Chondrocyte (in vitro differentiated cells): ENCODE results near the gene C2CD4B. TPM values are rescaled to one million over a fixed set of nuclear protein-coding genes. Genes with fewer than 3 reads are reported as not detected.

ENCODE experiments used
- DNase-seq: peaks from one replicate; pipeline ENCODE4 v3.0.0; 2021; ENCODE audit warnings: mixed read lengths, low spot score
- H3K27ac Mint-ChIP-seq: one replicate; pipeline ENCODE4 v1.8.0; 2021; ENCODE audit warnings: mild to moderate bottlenecking, moderate library complexity, mixed read lengths; ENCODE audit not compliant: unreplicated experiment
- H3K27me3 Mint-ChIP-seq: 2 replicates; pipeline ENCODE4 v1.8.0; 2021; ENCODE audit warnings: low read depth, mixed read lengths
- H3K36me3 Mint-ChIP-seq: 2 replicates; pipeline ENCODE4 v1.8.0; 2021; ENCODE audit warnings: low read depth, mixed read lengths
- H3K4me1 Mint-ChIP-seq: 2 replicates; pipeline ENCODE4 v1.8.0; 2021; ENCODE audit warnings: low read depth, mild to moderate bottlenecking, mixed read lengths
- H3K4me3 Mint-ChIP-seq: one replicate; pipeline ENCODE4 v1.8.0; 2021; ENCODE audit warnings: mild to moderate bottlenecking, moderate library complexity, mixed read lengths; ENCODE audit not compliant: unreplicated experiment
- H3K9me3 Mint-ChIP-seq: 2 replicates; pipeline ENCODE4 v1.8.0; 2021; ENCODE audit warnings: low read depth, mixed read lengths
- total RNA-seq: library from RNA; stranded (reverse); gene quantifications from 3 replicates; pipeline ENCODE4 v1.2.1, GENCODE V29; 2021
- TF ChIP-seq, protein P1 (sequence below): fragments of 200-600 bp; sonication (generic); IDR thresholded peaks from 2 replicates; pipeline ENCODE4 v1.5.0; 2021; ENCODE audit warnings: antibody characterized with exemption, mild to moderate bottlenecking, moderate library complexity

Gene C2CD4B
- total RNA-seq, 1 donor from 2014 or later, result 0.17 TPM

GRCh38 chr15:62208884-62209283 is 43.8 kb upstream of the C2CD4B start:
- peaks cover 28% of the 10 kb centered on the region for H3K9me3 Mint-ChIP-seq

DNA sequence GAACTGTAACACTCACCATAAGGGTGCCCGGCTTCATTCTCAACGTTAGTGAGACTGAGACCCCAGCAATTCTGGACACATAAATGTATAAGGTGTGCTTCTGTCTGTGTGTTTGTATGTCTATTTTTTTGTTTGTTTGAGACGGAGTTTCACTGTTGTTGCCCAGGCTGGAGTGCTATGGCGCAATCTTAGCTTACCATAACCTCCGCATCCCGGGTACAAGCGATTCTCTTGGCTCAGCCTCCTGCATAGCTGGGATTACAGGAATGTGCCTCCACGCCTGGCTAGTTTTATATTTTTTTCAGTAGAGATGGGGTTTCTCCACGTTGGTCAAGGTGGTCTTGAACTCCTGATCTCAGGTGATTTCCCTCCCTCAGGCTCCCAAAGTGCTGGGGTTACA is 43.3 kb upstream of the C2CD4B start:
- H3K36me3 Mint-ChIP-seq, result no peaks in the 10 kb centered on the region
- peaks cover 24% of the 10 kb centered on the region for H3K27me3 Mint-ChIP-seq
- no peaks in the 10 kb centered on the region for H3K4me1 Mint-ChIP-seq
- H3K27ac Mint-ChIP-seq, result no peak overlapping the region
- no peak overlapping the region for H3K4me3 Mint-ChIP-seq
- DNase-seq, result no peak
- TF ChIP-seq, protein P1, sequence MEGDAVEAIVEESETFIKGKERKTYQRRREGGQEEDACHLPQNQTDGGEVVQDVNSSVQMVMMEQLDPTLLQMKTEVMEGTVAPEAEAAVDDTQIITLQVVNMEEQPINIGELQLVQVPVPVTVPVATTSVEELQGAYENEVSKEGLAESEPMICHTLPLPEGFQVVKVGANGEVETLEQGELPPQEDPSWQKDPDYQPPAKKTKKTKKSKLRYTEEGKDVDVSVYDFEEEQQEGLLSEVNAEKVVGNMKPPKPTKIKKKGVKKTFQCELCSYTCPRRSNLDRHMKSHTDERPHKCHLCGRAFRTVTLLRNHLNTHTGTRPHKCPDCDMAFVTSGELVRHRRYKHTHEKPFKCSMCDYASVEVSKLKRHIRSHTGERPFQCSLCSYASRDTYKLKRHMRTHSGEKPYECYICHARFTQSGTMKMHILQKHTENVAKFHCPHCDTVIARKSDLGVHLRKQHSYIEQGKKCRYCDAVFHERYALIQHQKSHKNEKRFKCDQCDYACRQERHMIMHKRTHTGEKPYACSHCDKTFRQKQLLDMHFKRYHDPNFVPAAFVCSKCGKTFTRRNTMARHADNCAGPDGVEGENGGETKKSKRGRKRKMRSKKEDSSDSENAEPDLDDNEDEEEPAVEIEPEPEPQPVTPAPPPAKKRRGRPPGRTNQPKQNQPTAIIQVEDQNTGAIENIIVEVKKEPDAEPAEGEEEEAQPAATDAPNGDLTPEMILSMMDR, result no peak
- peaks cover 28% of the 10 kb centered on the region for H3K9me3 Mint-ChIP-seq

More at GRCh38 chr15:62208884-62209283, 43.8 kb upstream of the C2CD4B start:
- Mint-ChIP-seq H3K36me3 (no peaks in the 10 kb centered on the region), H3K27ac (no peak overlapping the region), H3K4me1 (no peaks in the 10 kb centered on the region), H3K27me3 (peaks cover 22% of the 10 kb centered on the region), H3K4me3 (no peak overlapping the region)
- no peak for DNase-seq
- TF ChIP-seq, protein P1, result no peak

DNA sequence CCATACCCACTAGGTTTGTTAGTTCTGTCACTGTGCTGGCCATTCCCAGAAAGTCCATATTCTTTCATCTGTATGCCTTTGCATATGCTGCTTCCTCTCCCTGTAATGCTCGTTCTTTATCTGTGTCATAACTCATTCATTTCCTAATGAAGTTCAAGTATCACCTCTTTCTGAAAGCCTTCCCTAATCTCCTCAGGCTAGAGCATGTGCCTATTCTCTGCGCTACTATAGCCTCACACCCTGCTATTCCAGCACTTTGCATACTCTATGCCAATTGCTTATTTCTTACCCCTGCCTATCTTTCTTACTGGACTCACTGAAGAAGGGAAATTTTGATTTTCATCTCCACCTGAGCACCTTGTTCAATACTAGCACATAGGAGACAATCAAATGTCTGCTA is 25.6 kb upstream of the C2CD4B start:
- no peak for DNase-seq
- TF ChIP-seq, protein P1, result no peak
- Mint-ChIP-seq H3K4me3 (no peak overlapping the region), H3K9me3 (no peaks in the 10 kb centered on the region), H3K27ac (no peak overlapping the region), H3K4me1 (no peaks in the 10 kb centered on the region), H3K27me3 (peaks cover 53% of the 10 kb centered on the region), H3K36me3 (no peaks in the 10 kb centered on the region)

DNA sequence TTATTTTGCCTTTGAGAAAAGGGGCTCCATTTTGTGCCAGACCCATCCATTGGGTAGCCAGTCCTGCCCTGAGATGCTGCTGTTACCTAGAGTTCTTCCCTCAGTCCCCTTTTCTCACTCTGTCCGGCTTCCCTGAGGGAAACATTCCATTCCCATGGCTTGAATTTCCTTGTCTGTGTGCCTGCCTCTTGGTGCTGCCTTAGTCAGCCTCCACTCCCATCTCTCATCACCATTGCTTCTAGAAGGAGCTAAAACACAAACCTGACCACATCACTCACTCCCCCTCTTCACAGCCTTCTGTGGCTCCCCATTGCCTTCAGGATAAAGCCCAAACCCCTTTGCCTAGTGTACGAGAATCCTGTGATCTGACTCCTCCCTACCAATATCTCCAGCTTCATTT is 25.2 kb upstream of the C2CD4B start:
- H3K9me3 Mint-ChIP-seq, result no peaks in the 10 kb centered on the region
- no peaks in the 10 kb centered on the region for H3K36me3 Mint-ChIP-seq
- H3K4me1 Mint-ChIP-seq, result no peaks in the 10 kb centered on the region
- peaks cover 53% of the 10 kb centered on the region for H3K27me3 Mint-ChIP-seq
- DNase-seq, result no peak
- no peak overlapping the region for H3K27ac Mint-ChIP-seq
- no peak overlapping the region for H3K4me3 Mint-ChIP-seq
- TF ChIP-seq, protein P1, result no peak

GRCh38 chr15:62188744-62189143 is 23.7 kb upstream of the C2CD4B start:
- no peaks in the 10 kb centered on the region for H3K36me3 Mint-ChIP-seq
- peaks cover 54% of the 10 kb centered on the region for H3K27me3 Mint-ChIP-seq
- no peaks in the 10 kb centered on the region for H3K9me3 Mint-ChIP-seq
- TF ChIP-seq, protein P1, result no peak
- H3K27ac Mint-ChIP-seq, result no peak overlapping the region
- no peak for DNase-seq
- no peaks in the 10 kb centered on the region for H3K4me1 Mint-ChIP-seq
- no peak overlapping the region for H3K4me3 Mint-ChIP-seq
